Calu3 (cell line): ENCODE measurements around the gene ZACN. TPM values are rescaled to one million over a fixed set of nuclear protein-coding genes. Genes with fewer than 3 reads are reported as not detected.

Experiments used
- Bru-seq: library from RNA; stranded (reverse); fragments of 400-500 nt; gene quantifications from one replicate; lab custom pipeline; 2021; lab: Mats Ljungman, UMichigan
- BruChase-seq, 2 experiments: library from RNA; stranded (reverse); fragments of 400-500 nt; gene quantifications; one replicate each; lab custom pipeline; 2021; lab: Mats Ljungman, UMichigan
- BruUV-seq: library from RNA; stranded (reverse); fragments of 400-500 nt; replicated peaks from 2 replicates; lab custom pipeline; 2021; lab: Mats Ljungman, UMichigan
- CTCF ChIA-PET: fragments of 300-600 bp; sonication (Branson Sonifier 250); formaldehyde crosslinking; loops from one replicate; lab custom pipeline; 2022; ENCODE audit warnings: antibody characterized with exemption; lab: Charles Lee
- DNase-seq: peaks from one replicate; pipeline ENCODE4 v3.0.0; 2022
- H3K27ac Mint-ChIP-seq: one replicate; pipeline ENCODE4 v1.8.0; 2022; ENCODE audit warnings: mixed read lengths; ENCODE audit not compliant: unreplicated experiment
- H3K27me3 Mint-ChIP-seq: one replicate; pipeline ENCODE4 v1.8.0; 2022; ENCODE audit warnings: mixed read lengths; ENCODE audit not compliant: unreplicated experiment
- H3K36me3 Mint-ChIP-seq: one replicate; pipeline ENCODE4 v1.8.0; 2022; ENCODE audit warnings: mild to moderate bottlenecking, moderate library complexity, mixed read lengths; ENCODE audit not compliant: insufficient read depth, unreplicated experiment
- H3K4me1 Mint-ChIP-seq: one replicate; pipeline ENCODE4 v1.8.0; 2022; ENCODE audit warnings: mild to moderate bottlenecking, low read depth, mixed read lengths; ENCODE audit not compliant: unreplicated experiment
- H3K4me3 Mint-ChIP-seq: one replicate; pipeline ENCODE4 v1.8.0; 2022; ENCODE audit warnings: mild to moderate bottlenecking, low read depth, moderate library complexity, mixed read lengths; ENCODE audit not compliant: unreplicated experiment
- H3K9me3 Mint-ChIP-seq: one replicate; pipeline ENCODE4 v1.8.0; 2022; ENCODE audit warnings: low read depth, mixed read lengths; ENCODE audit not compliant: unreplicated experiment
- intact Hi-C: fragments of 100-400 bp; cut with micrococcal nuclease; formaldehyde crosslinking; loops from one replicate; pipeline ENCODE4 v1.10.0; 2022; ENCODE audit not compliant: unreplicated experiment
- long read RNA-seq: library from polyadenylated mRNA; stranded (forward); transcript quantifications from one replicate; pipeline ENCODE4 v2.0.0, GENCODE V29; 2022
- total RNA-seq: library from RNA; stranded (reverse); gene quantifications from 2 replicates; pipeline ENCODE4 v1.2.3, GENCODE V29; 2022
- TF ChIP-seq, protein P1 (sequence below): fragments of 200-600 bp; IDR thresholded peaks from one replicate; pipeline ENCODE4 v1.8.0; 2022; ENCODE audit warnings: antibody characterized with exemption; ENCODE audit not compliant: unreplicated experiment

Gene ZACN
- total RNA-seq (0.17 and 0.34 TPM in 2 replicates), Bru-seq, nascent RNA (not detected), BruChase-seq, experiment 1, labeled RNA remaining after a 6-hour chase (not detected), BruChase-seq, experiment 2, labeled RNA remaining after a 2-hour chase (not detected)
- long read RNA-seq = 0 reads

DNA sequence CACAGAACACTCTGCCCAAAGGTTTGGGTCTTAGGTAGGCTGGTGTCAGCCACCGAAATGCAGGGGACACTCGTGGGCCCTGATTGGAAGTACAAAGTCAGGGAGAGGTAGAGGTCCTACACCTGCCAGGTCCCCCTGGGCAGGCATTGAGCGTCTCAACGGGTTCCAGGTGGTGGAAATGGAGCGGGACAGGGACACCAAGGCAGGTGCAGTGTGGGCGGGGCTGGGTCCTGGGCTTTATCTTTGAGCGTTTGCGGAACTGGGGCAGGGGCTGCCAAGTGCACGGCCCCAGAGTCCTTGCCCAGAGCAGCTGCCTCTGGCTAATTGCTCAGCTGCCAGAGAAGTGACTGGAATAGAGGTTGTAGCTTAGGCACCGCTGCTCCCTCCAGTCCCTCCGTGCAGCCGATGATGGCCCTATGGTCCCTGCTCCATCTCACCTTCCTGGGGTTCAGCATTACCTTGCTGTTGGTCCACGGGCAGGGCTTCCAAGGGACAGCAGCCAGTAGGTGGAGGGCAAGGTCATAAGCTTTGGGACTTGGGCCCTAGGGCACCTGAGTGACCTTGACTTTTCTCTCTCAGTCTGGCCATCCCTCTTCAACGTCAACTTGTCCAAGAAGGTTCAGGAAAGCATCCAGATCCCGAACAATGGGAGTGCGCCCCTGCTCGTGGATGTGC is at the start of gene ZACN:
TSS of gene ZACN (plus strand) at position 323 of the 675 bp plus-strand sequence. CDS start at position 406, 83 bp downstream.
- Mint-ChIP-seq H3K36me3 (peaks cover 50% of the 10 kb centered on the region), H3K4me3 (no peak within 1 kb of the TSS), H3K9me3 (no peaks in the 10 kb centered on the region), H3K4me1 (peaks cover 11% of the 10 kb centered on the region), H3K27ac (peak within 1 kb of the TSS; percentile 31), H3K27me3 (peaks cover 56% of the 10 kb centered on the region)
- TF ChIP-seq, protein P1, sequence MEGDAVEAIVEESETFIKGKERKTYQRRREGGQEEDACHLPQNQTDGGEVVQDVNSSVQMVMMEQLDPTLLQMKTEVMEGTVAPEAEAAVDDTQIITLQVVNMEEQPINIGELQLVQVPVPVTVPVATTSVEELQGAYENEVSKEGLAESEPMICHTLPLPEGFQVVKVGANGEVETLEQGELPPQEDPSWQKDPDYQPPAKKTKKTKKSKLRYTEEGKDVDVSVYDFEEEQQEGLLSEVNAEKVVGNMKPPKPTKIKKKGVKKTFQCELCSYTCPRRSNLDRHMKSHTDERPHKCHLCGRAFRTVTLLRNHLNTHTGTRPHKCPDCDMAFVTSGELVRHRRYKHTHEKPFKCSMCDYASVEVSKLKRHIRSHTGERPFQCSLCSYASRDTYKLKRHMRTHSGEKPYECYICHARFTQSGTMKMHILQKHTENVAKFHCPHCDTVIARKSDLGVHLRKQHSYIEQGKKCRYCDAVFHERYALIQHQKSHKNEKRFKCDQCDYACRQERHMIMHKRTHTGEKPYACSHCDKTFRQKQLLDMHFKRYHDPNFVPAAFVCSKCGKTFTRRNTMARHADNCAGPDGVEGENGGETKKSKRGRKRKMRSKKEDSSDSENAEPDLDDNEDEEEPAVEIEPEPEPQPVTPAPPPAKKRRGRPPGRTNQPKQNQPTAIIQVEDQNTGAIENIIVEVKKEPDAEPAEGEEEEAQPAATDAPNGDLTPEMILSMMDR = no peak
- no peak for DNase-seq
- intact Hi-C loops = no loop called here
- BruUV-seq = no TSS peak
- CTCF ChIA-PET = interaction anchor here (1.6 kb wide), 1 partner anchor 65 kb away, joined by 6 read pairs; no protein-coding TSS in a partner anchor

DNA sequence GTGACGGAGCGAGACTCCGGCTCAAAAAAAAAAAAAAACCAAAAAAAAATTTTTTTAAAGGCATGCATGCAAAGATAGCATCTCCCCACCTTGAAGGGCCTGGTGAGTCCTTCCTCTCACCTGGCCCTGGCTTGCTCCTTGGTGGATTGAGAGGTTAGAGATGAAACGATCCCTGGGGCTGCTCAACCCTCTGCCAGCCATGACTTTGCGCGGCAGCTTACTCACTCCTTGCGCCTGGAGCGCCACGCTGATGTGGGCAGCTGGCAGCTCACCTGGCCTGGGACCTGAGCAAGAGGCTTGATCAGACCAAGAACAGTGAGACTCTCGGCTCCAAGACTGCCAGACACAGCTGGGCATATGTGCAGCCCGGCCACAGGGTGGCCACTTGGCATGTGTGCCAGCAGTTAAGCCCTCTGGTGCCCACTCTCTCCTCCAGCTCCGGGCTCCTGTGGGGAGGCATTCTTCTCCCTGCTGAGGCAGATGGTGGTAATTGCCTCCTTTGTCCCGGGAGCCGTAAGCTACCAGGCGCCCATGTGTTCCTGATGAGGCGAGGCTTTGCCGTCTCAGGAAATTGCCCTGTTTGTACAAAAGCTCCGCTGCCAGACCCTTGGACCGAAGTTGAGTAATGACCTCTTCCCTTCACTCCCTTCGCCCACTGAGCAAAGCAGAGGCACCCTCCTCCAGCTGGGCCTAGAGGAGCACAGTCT is 46.8 kb upstream of the ZACN start:
- CTCF ChIA-PET = interaction anchor here (0.7 kb wide), 1 partner anchor 186 kb away, joined by 3 read pairs; no protein-coding TSS in a partner anchor
- BruUV-seq = no TSS peak
- H3K27me3 Mint-ChIP-seq = no peaks in the 10 kb centered on the region
- H3K4me1 Mint-ChIP-seq = peaks cover 15% of the 10 kb centered on the region
- H3K4me3 Mint-ChIP-seq = no peak overlapping the region
- peaks cover 12% of the 10 kb centered on the region for H3K36me3 Mint-ChIP-seq
- TF ChIP-seq, protein P1 = no peak
- intact Hi-C loops = no loop called here
- H3K9me3 Mint-ChIP-seq = no peaks in the 10 kb centered on the region
- DNase-seq = peak; percentile 31
- no peak overlapping the region for H3K27ac Mint-ChIP-seq

DNA sequence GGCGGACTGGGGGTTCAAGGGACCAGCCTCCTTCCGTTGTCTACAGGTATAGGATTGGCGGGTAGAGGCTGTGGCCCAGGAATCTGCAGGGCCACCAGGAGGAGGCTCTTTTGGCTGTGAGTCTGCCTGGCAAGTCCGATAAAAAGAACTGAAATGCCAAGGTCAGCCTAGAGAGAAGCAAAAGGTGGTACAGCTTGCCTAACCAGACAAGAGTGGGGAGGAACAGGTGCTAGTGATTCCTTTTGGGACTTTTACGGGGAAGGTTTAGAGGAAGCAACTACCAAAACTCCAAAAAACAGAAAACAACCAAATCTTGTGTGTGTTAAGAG is 46.2 kb upstream of the ZACN start:
- CTCF ChIA-PET = no interaction called here
- TF ChIP-seq, protein P1 = no peak
- H3K4me3 Mint-ChIP-seq = no peak overlapping the region

DNA sequence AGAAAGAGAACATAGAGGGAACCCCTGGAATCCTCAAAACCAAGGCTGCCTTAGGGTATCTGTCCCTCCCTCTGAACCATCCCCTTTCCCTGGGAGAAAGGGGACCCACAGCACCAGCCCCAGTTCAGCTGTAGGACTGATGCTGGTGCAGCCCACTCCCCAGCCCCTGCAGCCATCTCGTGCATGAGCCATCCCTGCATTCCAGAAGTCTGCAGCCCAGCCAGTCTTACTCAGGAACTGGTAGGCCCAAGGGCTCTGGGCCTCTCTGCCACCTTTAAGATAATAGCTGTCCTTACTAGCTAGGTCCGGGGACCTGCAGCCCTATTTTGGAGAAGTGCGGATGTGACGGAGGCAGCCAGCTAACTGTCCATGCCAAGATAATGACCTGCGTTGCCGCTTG is 45.8 kb upstream of the ZACN start:
- Mint-ChIP-seq H3K36me3 (peaks cover 12% of the 10 kb centered on the region), H3K27me3 (no peaks in the 10 kb centered on the region), H3K4me1 (peaks cover 15% of the 10 kb centered on the region), H3K27ac (no peak overlapping the region), H3K4me3 (no peak overlapping the region), H3K9me3 (no peaks in the 10 kb centered on the region)
- no peak for DNase-seq
- intact Hi-C loops = no loop called here
- TF ChIP-seq, protein P1 = no peak
- no TSS peak for BruUV-seq
- CTCF ChIA-PET = no interaction called here

More for the DNA sequence above, 46.2 kb upstream of the ZACN start:
- Mint-ChIP-seq H3K4me1 (peaks cover 15% of the 10 kb centered on the region), H3K27ac (no peak overlapping the region), H3K9me3 (no peaks in the 10 kb centered on the region), H3K27me3 (no peaks in the 10 kb centered on the region), H3K36me3 (peaks cover 8% of the 10 kb centered on the region)
- DNase-seq = no peak
- BruUV-seq = no TSS peak
- intact Hi-C loops = no loop called here
